Panc1 (cell line): ENCODE data around the gene EIF3L.

Experiments
- POLR2AphosphoS5 ChIP-seq: IDR thresholded peaks from 2 replicates; pipeline ENCODE4 v1.6.1; 2012; ENCODE audit warnings: mild to moderate bottlenecking, low read depth, low read length, moderate library complexity
- TF ChIP-seq, protein P1 (sequence below): fragments of 450-650 bp; IDR thresholded peaks from 2 replicates; pipeline ENCODE4 v1.5.1; 2017; ENCODE audit warnings: mild to moderate bottlenecking
- TF ChIP-seq, protein P2 (sequence below), 2 experiments: IDR thresholded peaks; 2 replicates each; pipeline ENCODE4 v1.6.1; 2011 to 2012; ENCODE audit warnings: low read depth in 2 of 2, control low read depth in 1 of 2, low read length in 1 of 2, mild to moderate bottlenecking in 1 of 2, moderate library complexity in 1 of 2; ENCODE audit not compliant: insufficient read depth in 1 of 2

DNA sequence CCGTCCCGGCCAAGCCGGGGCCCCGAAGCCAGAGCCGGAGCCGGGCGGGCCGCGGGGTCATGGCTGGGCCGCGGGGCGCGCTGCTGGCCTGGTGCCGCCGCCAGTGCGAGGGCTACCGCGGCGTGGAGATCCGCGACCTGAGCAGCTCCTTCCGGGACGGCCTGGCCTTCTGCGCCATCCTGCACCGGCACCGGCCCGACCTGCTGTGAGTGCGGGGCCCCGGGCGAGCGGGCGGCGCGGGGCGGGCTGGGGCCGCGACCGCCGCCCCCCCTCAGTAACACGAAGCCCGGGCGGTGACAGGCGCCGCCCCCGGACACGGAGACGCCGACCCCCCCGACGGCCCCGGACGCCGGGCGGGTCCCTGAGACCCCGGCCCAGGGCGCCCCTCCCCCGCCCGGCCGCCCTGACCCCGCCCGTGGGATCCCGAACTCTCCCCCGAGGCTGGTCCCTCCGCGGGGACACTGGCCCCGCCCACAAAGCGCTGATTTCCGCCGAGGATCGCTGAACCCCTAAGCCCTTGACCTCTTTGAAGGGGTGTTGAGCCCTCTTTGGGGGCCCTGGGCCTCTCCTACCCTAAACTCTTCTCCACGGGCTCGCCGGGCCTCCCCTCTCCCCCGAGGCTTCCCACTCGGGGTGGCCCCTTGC lies 57.3 kb downstream of the EIF3L start:
- TF ChIP-seq, protein P1, sequence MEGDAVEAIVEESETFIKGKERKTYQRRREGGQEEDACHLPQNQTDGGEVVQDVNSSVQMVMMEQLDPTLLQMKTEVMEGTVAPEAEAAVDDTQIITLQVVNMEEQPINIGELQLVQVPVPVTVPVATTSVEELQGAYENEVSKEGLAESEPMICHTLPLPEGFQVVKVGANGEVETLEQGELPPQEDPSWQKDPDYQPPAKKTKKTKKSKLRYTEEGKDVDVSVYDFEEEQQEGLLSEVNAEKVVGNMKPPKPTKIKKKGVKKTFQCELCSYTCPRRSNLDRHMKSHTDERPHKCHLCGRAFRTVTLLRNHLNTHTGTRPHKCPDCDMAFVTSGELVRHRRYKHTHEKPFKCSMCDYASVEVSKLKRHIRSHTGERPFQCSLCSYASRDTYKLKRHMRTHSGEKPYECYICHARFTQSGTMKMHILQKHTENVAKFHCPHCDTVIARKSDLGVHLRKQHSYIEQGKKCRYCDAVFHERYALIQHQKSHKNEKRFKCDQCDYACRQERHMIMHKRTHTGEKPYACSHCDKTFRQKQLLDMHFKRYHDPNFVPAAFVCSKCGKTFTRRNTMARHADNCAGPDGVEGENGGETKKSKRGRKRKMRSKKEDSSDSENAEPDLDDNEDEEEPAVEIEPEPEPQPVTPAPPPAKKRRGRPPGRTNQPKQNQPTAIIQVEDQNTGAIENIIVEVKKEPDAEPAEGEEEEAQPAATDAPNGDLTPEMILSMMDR, result no peak
- no peak for TF ChIP-seq POLR2AphosphoS5
- TF ChIP-seq, protein P2, sequence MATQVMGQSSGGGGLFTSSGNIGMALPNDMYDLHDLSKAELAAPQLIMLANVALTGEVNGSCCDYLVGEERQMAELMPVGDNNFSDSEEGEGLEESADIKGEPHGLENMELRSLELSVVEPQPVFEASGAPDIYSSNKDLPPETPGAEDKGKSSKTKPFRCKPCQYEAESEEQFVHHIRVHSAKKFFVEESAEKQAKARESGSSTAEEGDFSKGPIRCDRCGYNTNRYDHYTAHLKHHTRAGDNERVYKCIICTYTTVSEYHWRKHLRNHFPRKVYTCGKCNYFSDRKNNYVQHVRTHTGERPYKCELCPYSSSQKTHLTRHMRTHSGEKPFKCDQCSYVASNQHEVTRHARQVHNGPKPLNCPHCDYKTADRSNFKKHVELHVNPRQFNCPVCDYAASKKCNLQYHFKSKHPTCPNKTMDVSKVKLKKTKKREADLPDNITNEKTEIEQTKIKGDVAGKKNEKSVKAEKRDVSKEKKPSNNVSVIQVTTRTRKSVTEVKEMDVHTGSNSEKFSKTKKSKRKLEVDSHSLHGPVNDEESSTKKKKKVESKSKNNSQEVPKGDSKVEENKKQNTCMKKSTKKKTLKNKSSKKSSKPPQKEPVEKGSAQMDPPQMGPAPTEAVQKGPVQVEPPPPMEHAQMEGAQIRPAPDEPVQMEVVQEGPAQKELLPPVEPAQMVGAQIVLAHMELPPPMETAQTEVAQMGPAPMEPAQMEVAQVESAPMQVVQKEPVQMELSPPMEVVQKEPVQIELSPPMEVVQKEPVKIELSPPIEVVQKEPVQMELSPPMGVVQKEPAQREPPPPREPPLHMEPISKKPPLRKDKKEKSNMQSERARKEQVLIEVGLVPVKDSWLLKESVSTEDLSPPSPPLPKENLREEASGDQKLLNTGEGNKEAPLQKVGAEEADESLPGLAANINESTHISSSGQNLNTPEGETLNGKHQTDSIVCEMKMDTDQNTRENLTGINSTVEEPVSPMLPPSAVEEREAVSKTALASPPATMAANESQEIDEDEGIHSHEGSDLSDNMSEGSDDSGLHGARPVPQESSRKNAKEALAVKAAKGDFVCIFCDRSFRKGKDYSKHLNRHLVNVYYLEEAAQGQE (IDR thresholded peaks at IDR 0.05; ENCODE audit: insufficient read depth in 1 of 2, low read depth in 2 of 2, low read length in 1 of 2), result no peak
